ENCODE data around the gene FGGY.

Gene FGGY

GRCh38 chr1:59375321-59376220, 78.7 kb downstream of the FGGY start:
- TF ChIP-seq CTCF (IDR thresholded peaks at IDR 0.05; ENCODE audit: low read depth, low read length, missing control alignments): no peak
- peak; percentile 98 for DNase-seq (ENCODE audit: extremely low read depth, low read depth)

GRCh38 chr1:59377350-59377904, 80.5 kb downstream of the FGGY start:
- no peak overlapping the region for H3K4me3 ChIP-seq (replicated peaks; ENCODE audit: low read depth, low read length)
- no peak for TF ChIP-seq CTCF (IDR thresholded peaks at IDR 0.05; ENCODE audit: low read depth, low read length, missing control alignments)

More at GRCh38 chr1:59375321-59376220, 78.7 kb downstream of the FGGY start:
- no peak overlapping the region for H3K4me3 ChIP-seq (replicated peaks; ENCODE audit: low read depth, low read length)

GRCh38 chr1:59378621-59379370, 81.9 kb downstream of the FGGY start:
- no peak for TF ChIP-seq CTCF (IDR thresholded peaks at IDR 0.05; ENCODE audit: low read depth, low read length, missing control alignments)
- no peak for DNase-seq (ENCODE audit: extremely low read depth, low read depth)

More at GRCh38 chr1:59377350-59377904, 80.5 kb downstream of the FGGY start:
- no peak for DNase-seq (ENCODE audit: extremely low read depth, low read depth)

GRCh38 chr1:59379371-59379728, 82.5 kb downstream of the FGGY start:
- no peak for DNase-seq (ENCODE audit: extremely low read depth, low read depth)
- no peak overlapping the region for H3K4me3 ChIP-seq (replicated peaks; ENCODE audit: low read depth, low read length)
- no peak for TF ChIP-seq CTCF (IDR thresholded peaks at IDR 0.05; ENCODE audit: low read depth, low read length, missing control alignments)

More at GRCh38 chr1:59378621-59379370, 81.9 kb downstream of the FGGY start:
- H3K4me3 ChIP-seq (replicated peaks; ENCODE audit: low read depth, low read length): no peak overlapping the region

- H3K4me3 ChIP-seq (replicated peaks; ENCODE audit: low read depth, low read length): no peak overlapping the region
- no peak for TF ChIP-seq CTCF (IDR thresholded peaks at IDR 0.05; ENCODE audit: low read depth, low read length, missing control alignments)
- no peak for DNase-seq (ENCODE audit: extremely low read depth, low read depth)
Observed at GRCh38 chr1:59383963-59384362, 87.1 kb downstream of the FGGY start.

GRCh38 chr1:59384443-59384842, 87.5 kb downstream of the FGGY start:
- no peak overlapping the region for H3K4me3 ChIP-seq (replicated peaks; ENCODE audit: low read depth, low read length)
- no peak for DNase-seq (ENCODE audit: extremely low read depth, low read depth)
- TF ChIP-seq CTCF (IDR thresholded peaks at IDR 0.05; ENCODE audit: low read depth, low read length, missing control alignments): no peak
